PC-3 (cell line): ENCODE measurements around the gene MFN1. TPM values are rescaled to one million over a fixed set of nuclear protein-coding genes. Genes with fewer than 3 reads are reported as not detected.

Experiments used
- ATAC-seq: fragments of 200-7000 bp; cut with Tn5 transposase; 2 replicates; pipeline ENCODE4 v1.9.1; 2020; ENCODE audit warnings: mild to moderate bottlenecking, moderate library complexity
- Bru-seq: library from RNA; stranded (reverse); fragments of 400-500 nt; gene quantifications from one replicate; lab custom pipeline; 2021; lab: Mats Ljungman, UMichigan
- BruChase-seq, 2 experiments: library from RNA; stranded (reverse); fragments of 400-500 nt; gene quantifications; one replicate each; lab custom pipeline; 2021; lab: Mats Ljungman, UMichigan
- BruUV-seq: library from RNA; stranded (reverse); fragments of 400-500 nt; replicated peaks from 2 replicates; lab custom pipeline; 2021; lab: Mats Ljungman, UMichigan
- CTCF ChIA-PET: fragments of 300-600 bp; sonication (Branson Sonifier 250); formaldehyde crosslinking; loops from one replicate; lab custom pipeline; 2022; ENCODE audit warnings: antibody characterized with exemption; lab: Charles Lee
- POLR2A ChIA-PET: fragments of 300-600 bp; sonication (Branson Sonifier 250); formaldehyde crosslinking; loops from one replicate; lab custom pipeline; 2022; ENCODE audit warnings: antibody characterized with exemption; ENCODE audit not compliant: unreplicated experiment; lab: Charles Lee
- DNase-seq: peaks from one replicate; pipeline ENCODE4 v3.0.0-alpha.2; 2015
- H2AFZ ChIP-seq: fragments of 300-600 bp; sonication (generic); 2 replicates; pipeline ENCODE4 v1.6.0; 2016; ENCODE audit warnings: antibody characterized with exemption, low read length
- H3F3A ChIP-seq: fragments of 300-600 bp; sonication (generic); one replicate; pipeline ENCODE4 v1.6.0; 2017; ENCODE audit warnings: antibody characterized with exemption, low read length, control low read depth, mild to moderate bottlenecking; ENCODE audit not compliant: unreplicated experiment
- H3K27ac ChIP-seq: fragments of 300-600 bp; sonication (generic); 2 replicates; pipeline ENCODE4 v1.5.1; 2016; ENCODE audit warnings: mild to moderate bottlenecking, low read length
- H3K27me3 ChIP-seq: fragments of 300-600 bp; sonication (generic); 2 replicates; pipeline ENCODE4 v1.6.1; 2016; ENCODE audit warnings: low read length, mixed read lengths
- H3K36me3 ChIP-seq: fragments of 300-600 bp; sonication (generic); 2 replicates; pipeline ENCODE4 v1.6.1; 2016; ENCODE audit warnings: low read depth, mixed run types, low read length, mixed read lengths
- H3K4me1 ChIP-seq: fragments of 300-600 bp; sonication (generic); 2 replicates; pipeline ENCODE4 v1.5.1; 2016; ENCODE audit warnings: low read length; ENCODE audit not compliant: insufficient read depth
- H3K4me2 ChIP-seq: fragments of 300-600 bp; sonication (generic); 2 replicates; pipeline ENCODE4 v1.6.0; 2016; ENCODE audit warnings: low read length
- H3K4me3 ChIP-seq: fragments of 300-600 bp; sonication (generic); 2 replicates; pipeline ENCODE4 v1.5.1; 2016; ENCODE audit warnings: mild to moderate bottlenecking, low read length, mixed read lengths
- H3K79me2 ChIP-seq: fragments of 300-600 bp; sonication (generic); 2 replicates; pipeline ENCODE4 v1.6.1; 2017; ENCODE audit warnings: low read length, mixed read lengths
- H3K9ac ChIP-seq: fragments of 300-600 bp; sonication (generic); 2 replicates; pipeline ENCODE4 v1.6.0; 2016; ENCODE audit warnings: mild to moderate bottlenecking, low read length
- H3K9me2 ChIP-seq: fragments of 300-600 bp; sonication (generic); replicated peaks from 2 replicates; pipeline ENCODE4 v1.6.1; 2016; ENCODE audit warnings: mixed run types, low read length, mixed read lengths
- H3K9me3 ChIP-seq: fragments of 300-600 bp; sonication (generic); 2 replicates; pipeline ENCODE4 v1.6.1; 2016; ENCODE audit warnings: low read length, mixed read lengths
- H4K20me1 ChIP-seq: fragments of 300-600 bp; sonication (generic); 2 replicates; pipeline ENCODE4 v1.6.1; 2016; ENCODE audit warnings: low read length, mixed read lengths
- EZH2 ChIP-seq: fragments of 300-600 bp; sonication (generic); IDR thresholded peaks from one replicate; pipeline ENCODE4 v1.6.1; 2017; ENCODE audit warnings: antibody characterized with exemption, mild to moderate bottlenecking, low read length; ENCODE audit not compliant: unreplicated experiment
- EZH2phosphoT487 ChIP-seq: fragments of 300-600 bp; sonication (generic); IDR thresholded peaks from 2 replicates; pipeline ENCODE4 v1.6.1; 2018; ENCODE audit warnings: mild to moderate bottlenecking, antibody characterized with exemption, low read length, borderline replicate concordance
- intact Hi-C: fragments of 100-400 bp; cut with micrococcal nuclease; formaldehyde crosslinking; loops from 2 replicates; pipeline ENCODE4 v1.9.0; 2023
- long read RNA-seq: library from polyadenylated mRNA; unstranded; transcript quantifications from one replicate; pipeline ENCODE4 v2.0.0, GENCODE V29; 2021; ENCODE audit not compliant: unreplicated experiment
- total RNA-seq: library from RNA; depleted of rRNA; stranded (reverse); fragments of >200 nt; gene quantifications from 2 replicates; pipeline ENCODE4 v1.2.3, GENCODE V29; 2014; rRNA removed
- TF ChIP-seq, protein P1 (sequence below): fragments of 300-600 bp; sonication (generic); conservative IDR thresholded peaks from 2 replicates; pipeline ENCODE4 v1.5.1; 2017; ENCODE audit warnings: antibody characterized with exemption, low read depth, mild to moderate bottlenecking, low read length

The MFN1 gene
- total RNA-seq: 41.2 and 42.8 TPM in 2 replicates
- percentile 83 among the genes with signal in this experiment for Bru-seq, nascent RNA
- BruChase-seq, experiment 1, labeled RNA remaining after a 6-hour chase: percentile 82 among the genes with signal in this experiment
- percentile 89 among the genes with signal in this experiment for BruChase-seq, experiment 2, labeled RNA remaining after a 2-hour chase
- long read RNA-seq, full-length matches to known transcripts: 26 of 119 reads
- long read RNA-seq, partial matches to known transcripts: 83 of 119 reads
- long read RNA-seq, other reads (novel, unspliced or antisense): 10 of 119 reads

DNA sequence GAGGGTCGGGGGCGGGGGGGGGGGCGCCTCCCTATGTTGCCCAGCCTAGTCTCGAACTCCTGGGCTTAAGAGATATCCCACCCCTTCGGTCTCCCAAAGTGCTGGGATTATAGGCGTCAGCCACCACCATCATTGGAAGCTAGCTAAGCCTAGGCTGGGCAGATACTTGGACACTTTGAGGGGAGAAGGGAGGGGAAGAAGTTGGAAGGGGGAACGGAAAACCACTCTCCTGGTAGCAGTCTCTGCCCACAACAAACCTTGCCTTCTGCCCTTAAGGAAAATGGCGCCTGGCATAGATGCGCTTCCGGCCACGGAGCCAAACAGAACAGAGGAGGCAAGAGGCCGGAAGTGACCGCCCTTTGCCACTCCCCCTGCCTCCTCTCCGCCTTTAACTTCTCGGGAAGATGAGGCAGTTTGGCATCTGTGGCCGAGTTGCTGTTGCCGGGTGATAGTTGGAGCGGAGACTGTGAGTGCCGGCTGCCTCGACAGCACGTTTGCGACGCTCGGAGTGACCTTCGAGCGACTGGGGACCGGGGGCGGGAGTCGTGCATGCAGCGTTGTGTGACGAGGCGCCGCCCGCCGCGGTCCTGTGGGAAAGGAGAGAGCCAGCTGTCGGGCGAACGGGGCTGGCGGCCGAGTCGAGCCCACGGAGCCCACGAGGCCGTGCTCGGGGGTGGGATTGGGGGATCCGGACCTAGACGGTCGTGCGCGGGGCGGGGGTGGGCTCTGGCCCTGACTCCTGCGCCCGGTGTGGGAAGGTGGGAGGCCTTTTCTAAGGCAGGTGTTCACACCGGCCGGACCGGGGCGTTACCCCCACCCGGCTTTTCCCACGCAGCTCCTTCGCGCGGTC lies at the start of gene MFN1:
Gene MFN1, plus strand, starts transcription at position 365 of the 850 bp plus-strand sequence. CDS start 1,143 bp downstream, outside the sequence.
- peak within 1 kb of the TSS; percentile 88 for H3K4me2 ChIP-seq
- POLR2A ChIA-PET: no interaction called here
- peaks cover 26% of the 10 kb centered on the region for H3K79me2 ChIP-seq
- no peaks in the 10 kb centered on the region; the same call in 1 of the 2 replicates for H3K36me3 ChIP-seq
- intact Hi-C loops: loop anchor here (2.0 to 5.0 kb wide), 2 partner anchors 23 to 105 kb away; partner anchors contain the start of gene GNB4
- peak within 1 kb of the TSS; percentile 89 for H3K4me3 ChIP-seq
- peak; percentile 94 for DNase-seq
- TF ChIP-seq, protein P1, sequence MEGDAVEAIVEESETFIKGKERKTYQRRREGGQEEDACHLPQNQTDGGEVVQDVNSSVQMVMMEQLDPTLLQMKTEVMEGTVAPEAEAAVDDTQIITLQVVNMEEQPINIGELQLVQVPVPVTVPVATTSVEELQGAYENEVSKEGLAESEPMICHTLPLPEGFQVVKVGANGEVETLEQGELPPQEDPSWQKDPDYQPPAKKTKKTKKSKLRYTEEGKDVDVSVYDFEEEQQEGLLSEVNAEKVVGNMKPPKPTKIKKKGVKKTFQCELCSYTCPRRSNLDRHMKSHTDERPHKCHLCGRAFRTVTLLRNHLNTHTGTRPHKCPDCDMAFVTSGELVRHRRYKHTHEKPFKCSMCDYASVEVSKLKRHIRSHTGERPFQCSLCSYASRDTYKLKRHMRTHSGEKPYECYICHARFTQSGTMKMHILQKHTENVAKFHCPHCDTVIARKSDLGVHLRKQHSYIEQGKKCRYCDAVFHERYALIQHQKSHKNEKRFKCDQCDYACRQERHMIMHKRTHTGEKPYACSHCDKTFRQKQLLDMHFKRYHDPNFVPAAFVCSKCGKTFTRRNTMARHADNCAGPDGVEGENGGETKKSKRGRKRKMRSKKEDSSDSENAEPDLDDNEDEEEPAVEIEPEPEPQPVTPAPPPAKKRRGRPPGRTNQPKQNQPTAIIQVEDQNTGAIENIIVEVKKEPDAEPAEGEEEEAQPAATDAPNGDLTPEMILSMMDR: no peak
- no peak for TF ChIP-seq EZH2
- no peak for TF ChIP-seq EZH2phosphoT487
- CTCF ChIA-PET: no interaction called here
- H3K9me3 ChIP-seq: no peaks in the 10 kb centered on the region
- peak; percentile 93 for ATAC-seq
- no peaks in the 10 kb centered on the region for H3K9me2 ChIP-seq
- peak within 1 kb of the TSS; percentile 95 for H2AFZ ChIP-seq
- H3K27ac ChIP-seq: peak within 1 kb of the TSS; percentile 12; the same call in 1 of the 2 replicates
- H3F3A ChIP-seq: no peaks in the 10 kb centered on the region
- peak within 1 kb of the TSS; percentile 67 for H3K9ac ChIP-seq
- BruUV-seq: no TSS peak
- no peaks in the 10 kb centered on the region for H4K20me1 ChIP-seq
- H3K27me3 ChIP-seq: no peaks in the 10 kb centered on the region
- peaks cover 13% of the 10 kb centered on the region for H3K4me1 ChIP-seq

DNA sequence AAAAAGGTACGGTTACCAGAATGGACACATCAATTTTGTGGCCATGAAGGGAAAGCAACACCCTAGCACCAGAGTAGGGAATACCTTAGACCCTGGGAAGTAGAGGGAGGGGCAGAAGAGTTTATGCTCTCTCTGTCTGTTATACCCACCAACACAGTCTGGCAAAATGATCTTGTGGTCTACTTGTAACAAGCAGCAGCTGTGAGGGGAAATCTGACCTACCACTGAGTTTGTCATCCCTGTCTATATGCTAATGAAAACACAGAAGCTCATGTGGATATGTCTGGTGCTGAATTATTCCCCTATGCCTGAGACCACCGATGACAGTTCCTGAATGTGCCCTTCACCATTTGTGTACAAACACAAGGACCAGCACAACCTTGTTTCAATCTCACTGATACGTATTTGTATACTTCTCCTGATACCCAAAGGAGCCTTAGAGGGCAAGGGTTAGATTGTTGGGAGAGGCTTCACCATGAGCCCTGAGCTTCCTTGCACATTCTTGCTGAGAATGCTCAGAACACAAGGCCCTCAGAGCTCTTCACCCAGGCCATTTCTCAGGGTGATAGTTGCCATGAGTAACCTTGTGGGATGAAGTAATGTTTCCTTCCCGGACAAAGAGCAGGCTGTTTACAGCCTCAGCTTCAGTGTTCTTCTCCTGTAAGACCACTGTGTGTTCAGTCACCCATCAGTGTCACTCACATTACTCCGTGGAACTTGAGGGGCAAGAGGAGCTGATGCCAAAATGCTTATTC lies 49.4 kb upstream of the MFN1 start:
- H3K9ac ChIP-seq: no peak overlapping the region
- BruUV-seq: no TSS peak
- POLR2A ChIA-PET: no interaction called here

More for the DNA sequence above, 49.4 kb upstream of the MFN1 start:
- intact Hi-C loops: no loop called here
- no peaks in the 10 kb centered on the region for H3K36me3 ChIP-seq
- CTCF ChIA-PET: no interaction called here
- no peak overlapping the region for H3K4me3 ChIP-seq
- no peak for ATAC-seq
- TF ChIP-seq EZH2phosphoT487: no peak
- TF ChIP-seq, protein P1: no peak
- no peak for TF ChIP-seq EZH2
- H3K4me1 ChIP-seq: no peaks in the 10 kb centered on the region
- H3K27me3 ChIP-seq: peaks cover 6% of the 10 kb centered on the region; the same call in 1 of the 2 replicates
- H3K9me2 ChIP-seq: no peaks in the 10 kb centered on the region
- DNase-seq: no peak
- no peaks in the 10 kb centered on the region for H4K20me1 ChIP-seq
- H3K9me3 ChIP-seq: no peaks in the 10 kb centered on the region
- H3K27ac ChIP-seq: no peak overlapping the region
- no peak overlapping the region for H3K4me2 ChIP-seq
- no peaks in the 10 kb centered on the region for H3F3A ChIP-seq
- no peak overlapping the region for H2AFZ ChIP-seq
- H3K79me2 ChIP-seq: no peaks in the 10 kb centered on the region
